ENCODE results near the gene CYP46A1. TPM values are rescaled to one million over a fixed set of nuclear protein-coding genes. Genes with fewer than 3 reads are reported as not detected.

Gene CYP46A1
- total RNA-seq, 1 donor from 2014 or later: 1.9 TPM

GRCh38 chr14:99715266-99716000 lies 31.3 kb downstream of the CYP46A1 start:
- Mint-ChIP-seq H3K9me3 (peaks cover 4% of the 10 kb centered on the region), H3K4me3 (no peak overlapping the region), H3K27me3 (ENCODE audit: low read depth) (peaks cover 10% of the 10 kb centered on the region), H3K27ac (no peak overlapping the region), H3K36me3 (peaks cover 1% of the 10 kb centered on the region), H3K4me1 (no peaks in the 10 kb centered on the region)
- TF ChIP-seq CTCF (IDR thresholded peaks at IDR 0.05; ENCODE audit: unreplicated experiment): no peak
- DNase-seq (ENCODE audit: low spot score in 2 of 2, unreplicated experiment in 2 of 2): peak in 1 of 2 experiments; percentile 26

GRCh38 chr14:99716091-99716849 lies 32.2 kb downstream of the CYP46A1 start:
- Mint-ChIP-seq H3K36me3 (peaks cover 1% of the 10 kb centered on the region), H3K27me3 (ENCODE audit: low read depth) (peaks cover 10% of the 10 kb centered on the region), H3K4me1 (no peaks in the 10 kb centered on the region), H3K27ac (no peak overlapping the region), H3K4me3 (no peak overlapping the region), H3K9me3 (peaks cover 4% of the 10 kb centered on the region)
- peak in 1 of 2 experiments; percentile 29 for DNase-seq (ENCODE audit: low spot score in 2 of 2, unreplicated experiment in 2 of 2)
- TF ChIP-seq CTCF (IDR thresholded peaks at IDR 0.05; ENCODE audit: unreplicated experiment): no peak

- Mint-ChIP-seq H3K9me3 (peaks cover 4% of the 10 kb centered on the region), H3K36me3 (peaks cover 1% of the 10 kb centered on the region), H3K4me3 (no peak overlapping the region), H3K4me1 (no peaks in the 10 kb centered on the region), H3K27me3 (ENCODE audit: low read depth) (peaks cover 10% of the 10 kb centered on the region), H3K27ac (no peak overlapping the region)
- DNase-seq (ENCODE audit: low spot score in 2 of 2, unreplicated experiment in 2 of 2): peak in 1 of 2 experiments; percentile 13
- no peak for TF ChIP-seq CTCF (IDR thresholded peaks at IDR 0.05; ENCODE audit: unreplicated experiment)
Measured at GRCh38 chr14:99716850-99717681, 33.0 kb downstream of the CYP46A1 start.

- H3K4me3 Mint-ChIP-seq: no peak overlapping the region
- H3K4me1 Mint-ChIP-seq: no peaks in the 10 kb centered on the region
- peak in 1 of 2 experiments; percentile 22 for DNase-seq (ENCODE audit: low spot score in 2 of 2, unreplicated experiment in 2 of 2)
- H3K27ac Mint-ChIP-seq: no peak overlapping the region
- TF ChIP-seq CTCF (IDR thresholded peaks at IDR 0.05; ENCODE audit: unreplicated experiment): no peak
- peaks cover 4% of the 10 kb centered on the region for H3K9me3 Mint-ChIP-seq
- H3K36me3 Mint-ChIP-seq: peaks cover 1% of the 10 kb centered on the region
- H3K27me3 Mint-ChIP-seq (ENCODE audit: low read depth): peaks cover 10% of the 10 kb centered on the region
Measured at GRCh38 chr14:99717682-99718013, 33.5 kb downstream of the CYP46A1 start.

- Mint-ChIP-seq H3K27me3 (ENCODE audit: low read depth) (peaks cover 11% of the 10 kb centered on the region), H3K27ac (no peak overlapping the region), H3K4me1 (no peaks in the 10 kb centered on the region), H3K36me3 (no peaks in the 10 kb centered on the region), H3K4me3 (no peak overlapping the region), H3K9me3 (peaks cover 4% of the 10 kb centered on the region)
- no peak for TF ChIP-seq CTCF (IDR thresholded peaks at IDR 0.05; ENCODE audit: unreplicated experiment)
- DNase-seq (ENCODE audit: low spot score in 2 of 2, unreplicated experiment in 2 of 2): peak in 1 of 2 experiments; percentile 36
Measured at GRCh38 chr14:99718031-99718810, 34.1 kb downstream of the CYP46A1 start.
